ENCODE results near the gene EWSR1. TPM values are rescaled to one million over a fixed set of nuclear protein-coding genes. Genes with fewer than 3 reads are reported as not detected.

EWSR1 gene
- total and polyA plus RNA-seq, 2 donors, result 175 to 236 TPM

GRCh38 chr22:29298641-29299040, 30.6 kb downstream of the EWSR1 start:
- Histone ChIP-seq H3K36me3 (ENCODE audit: control insufficient read depth in 2 of 2, insufficient read depth in 2 of 2, low read length in 1 of 2) (peaks cover 72% of the 10 kb centered on the region in 2 donors), H3K9me3 (ENCODE audit: control insufficient read depth in 2 of 2, insufficient read depth in 1 of 2, low read length in 1 of 2) (no peaks in the 10 kb centered on the region), H3K27me3 (ENCODE audit: control insufficient read depth in 2 of 2, insufficient read depth in 1 of 2, low read length in 1 of 2) (no peaks in the 10 kb centered on the region), H3K27ac (ENCODE audit: low read depth in 1 of 2, low read length in 1 of 2) (no peak overlapping the region), H3K4me3 (ENCODE audit: low read length in 2 of 2) (no peak overlapping the region), H3K4me1 (ENCODE audit: control insufficient read depth in 2 of 2, insufficient read depth in 2 of 2, low read length in 2 of 2) (no peaks in the 10 kb centered on the region)
- WGBS, result 95% methylated on average over 8 of the region's 8 CpGs
- no peak for DNase-seq (ENCODE audit: low read depth in 6 of 9, low spot score in 9 of 9)

- H3K4me1 ChIP-seq (ENCODE audit: control insufficient read depth in 2 of 2, insufficient read depth in 2 of 2, low read length in 2 of 2), result no peaks in the 10 kb centered on the region
- WGBS, result 97% methylated on average over 19 of the region's 19 CpGs
- H3K9me3 ChIP-seq (ENCODE audit: control insufficient read depth in 2 of 2, insufficient read depth in 1 of 2, low read length in 1 of 2), result no peaks in the 10 kb centered on the region
- DNase-seq (ENCODE audit: low read depth in 6 of 9, low spot score in 9 of 9), result no peak
- peaks cover 65 to 67% of the 10 kb centered on the region in 2 donors for H3K36me3 ChIP-seq (ENCODE audit: control insufficient read depth in 2 of 2, insufficient read depth in 2 of 2, low read length in 1 of 2)
- H3K27ac ChIP-seq (ENCODE audit: low read depth in 1 of 2, low read length in 1 of 2), result no peak overlapping the region
- H3K4me3 ChIP-seq (ENCODE audit: low read length in 2 of 2), result no peak overlapping the region
- H3K27me3 ChIP-seq (ENCODE audit: control insufficient read depth in 2 of 2, insufficient read depth in 1 of 2, low read length in 1 of 2), result peaks cover 0 to 4% of the 10 kb centered on the region in 2 donors
Observed at GRCh38 chr22:29299136-29299900, 31.2 kb downstream of the EWSR1 start.

GRCh38 chr22:29300467-29300806, 32.4 kb downstream of the EWSR1 start:
- no peak for DNase-seq (ENCODE audit: low read depth in 6 of 9, low spot score in 9 of 9)
- Histone ChIP-seq H3K27me3 (ENCODE audit: control insufficient read depth in 2 of 2, insufficient read depth in 1 of 2, low read length in 1 of 2) (peaks cover 0 to 14% of the 10 kb centered on the region in 2 donors), H3K9me3 (ENCODE audit: control insufficient read depth in 2 of 2, insufficient read depth in 1 of 2, low read length in 1 of 2) (no peaks in the 10 kb centered on the region), H3K4me3 (ENCODE audit: low read length in 2 of 2) (no peak overlapping the region), H3K4me1 (ENCODE audit: control insufficient read depth in 2 of 2, insufficient read depth in 2 of 2, low read length in 2 of 2) (no peaks in the 10 kb centered on the region), H3K36me3 (ENCODE audit: control insufficient read depth in 2 of 2, insufficient read depth in 2 of 2, low read length in 1 of 2) (peaks cover 54 to 59% of the 10 kb centered on the region in 2 donors), H3K27ac (ENCODE audit: low read depth in 1 of 2, low read length in 1 of 2) (no peak overlapping the region)
- 93% methylated on average over 4 of the region's 4 CpGs for WGBS

- Histone ChIP-seq H3K4me3 (ENCODE audit: low read length in 2 of 2) (no peak overlapping the region), H3K4me1 (ENCODE audit: control insufficient read depth in 2 of 2, insufficient read depth in 2 of 2, low read length in 2 of 2) (peaks cover 0 to 2% of the 10 kb centered on the region in 2 donors), H3K9me3 (ENCODE audit: control insufficient read depth in 2 of 2, insufficient read depth in 1 of 2, low read length in 1 of 2) (no peaks in the 10 kb centered on the region), H3K36me3 (ENCODE audit: control insufficient read depth in 2 of 2, insufficient read depth in 2 of 2, low read length in 1 of 2) (peaks cover 48 to 54% of the 10 kb centered on the region in 2 donors), H3K27me3 (ENCODE audit: control insufficient read depth in 2 of 2, insufficient read depth in 1 of 2, low read length in 1 of 2) (peaks cover 0 to 20% of the 10 kb centered on the region in 2 donors), H3K27ac (ENCODE audit: low read depth in 1 of 2, low read length in 1 of 2) (no peak overlapping the region)
- 95% methylated on average over 10 of the region's 10 CpGs for WGBS
- no peak for DNase-seq (ENCODE audit: low read depth in 6 of 9, low spot score in 9 of 9)
Observed at GRCh38 chr22:29300807-29301601, 32.9 kb downstream of the EWSR1 start.

- no peak overlapping the region for H3K27ac ChIP-seq (ENCODE audit: low read depth in 1 of 2, low read length in 1 of 2)
- peaks cover 40 to 46% of the 10 kb centered on the region in 2 donors for H3K36me3 ChIP-seq (ENCODE audit: control insufficient read depth in 2 of 2, insufficient read depth in 2 of 2, low read length in 1 of 2)
- no peak overlapping the region for H3K4me3 ChIP-seq (ENCODE audit: low read length in 2 of 2)
- 98% methylated on average over 17 of the region's 17 CpGs for WGBS
- peaks cover 0 to 6% of the 10 kb centered on the region in 2 donors for H3K9me3 ChIP-seq (ENCODE audit: control insufficient read depth in 2 of 2, insufficient read depth in 1 of 2, low read length in 1 of 2)
- H3K27me3 ChIP-seq (ENCODE audit: control insufficient read depth in 2 of 2, insufficient read depth in 1 of 2, low read length in 1 of 2), result peaks cover 7 to 28% of the 10 kb centered on the region in 2 donors
- H3K4me1 ChIP-seq (ENCODE audit: control insufficient read depth in 2 of 2, insufficient read depth in 2 of 2, low read length in 2 of 2), result peaks cover 0 to 9% of the 10 kb centered on the region in 2 donors
- no peak for DNase-seq (ENCODE audit: low read depth in 6 of 9, low spot score in 9 of 9)
Observed at GRCh38 chr22:29301716-29302401, 33.8 kb downstream of the EWSR1 start.

- no peak for DNase-seq (ENCODE audit: low read depth in 6 of 9, low spot score in 9 of 9)
- H3K4me1 ChIP-seq (ENCODE audit: control insufficient read depth in 2 of 2, insufficient read depth in 2 of 2, low read length in 2 of 2), result peaks cover 0 to 9% of the 10 kb centered on the region in 2 donors
- H3K27ac ChIP-seq (ENCODE audit: low read depth in 1 of 2, low read length in 1 of 2), result no peak overlapping the region
- H3K9me3 ChIP-seq (ENCODE audit: control insufficient read depth in 2 of 2, insufficient read depth in 1 of 2, low read length in 1 of 2), result peaks cover 0 to 6% of the 10 kb centered on the region in 2 donors
- H3K27me3 ChIP-seq (ENCODE audit: control insufficient read depth in 2 of 2, insufficient read depth in 1 of 2, low read length in 1 of 2), result peaks cover 12 to 33% of the 10 kb centered on the region in 2 donors
- 94% methylated on average over 2 of the region's 2 CpGs for WGBS
- peaks cover 35 to 41% of the 10 kb centered on the region in 2 donors for H3K36me3 ChIP-seq (ENCODE audit: control insufficient read depth in 2 of 2, insufficient read depth in 2 of 2, low read length in 1 of 2)
- H3K4me3 ChIP-seq (ENCODE audit: low read length in 2 of 2), result no peak overlapping the region
Observed at GRCh38 chr22:29302402-29302680, 34.3 kb downstream of the EWSR1 start.

GRCh38 chr22:29302681-29303465, 34.8 kb downstream of the EWSR1 start:
- H3K36me3 ChIP-seq (ENCODE audit: control insufficient read depth in 2 of 2, insufficient read depth in 2 of 2, low read length in 1 of 2), result peaks cover 30 to 35% of the 10 kb centered on the region in 2 donors
- peaks cover 0 to 9% of the 10 kb centered on the region in 2 donors for H3K4me1 ChIP-seq (ENCODE audit: control insufficient read depth in 2 of 2, insufficient read depth in 2 of 2, low read length in 2 of 2)
- no peak overlapping the region for H3K27ac ChIP-seq (ENCODE audit: low read depth in 1 of 2, low read length in 1 of 2)
- H3K9me3 ChIP-seq (ENCODE audit: control insufficient read depth in 2 of 2, insufficient read depth in 1 of 2, low read length in 1 of 2), result peaks cover 0 to 6% of the 10 kb centered on the region in 2 donors
- H3K4me3 ChIP-seq (ENCODE audit: low read length in 2 of 2), result no peak overlapping the region
- no peak for DNase-seq (ENCODE audit: low read depth in 6 of 9, low spot score in 9 of 9)
- peaks cover 18 to 39% of the 10 kb centered on the region in 2 donors for H3K27me3 ChIP-seq (ENCODE audit: control insufficient read depth in 2 of 2, insufficient read depth in 1 of 2, low read length in 1 of 2)
- WGBS, result 83% methylated on average over 13 of the region's 13 CpGs

GRCh38 chr22:29305836-29306174, 37.7 kb downstream of the EWSR1 start:
- WGBS, result 62% methylated on average over 7 of the region's 7 CpGs
- DNase-seq (ENCODE audit: low read depth in 6 of 9, low spot score in 9 of 9), result no peak
- H3K36me3 ChIP-seq (ENCODE audit: control insufficient read depth in 2 of 2, insufficient read depth in 2 of 2, low read length in 1 of 2), result peaks cover 7% of the 10 kb centered on the region in 2 donors
- H3K27ac ChIP-seq (ENCODE audit: low read depth in 1 of 2, low read length in 1 of 2), result no peak overlapping the region
- peaks cover 26 to 65% of the 10 kb centered on the region in 2 donors for H3K27me3 ChIP-seq (ENCODE audit: control insufficient read depth in 2 of 2, insufficient read depth in 1 of 2, low read length in 1 of 2)
- H3K4me1 ChIP-seq (ENCODE audit: control insufficient read depth in 2 of 2, insufficient read depth in 2 of 2, low read length in 2 of 2), result peaks cover 0 to 15% of the 10 kb centered on the region in 2 donors
- H3K9me3 ChIP-seq (ENCODE audit: control insufficient read depth in 2 of 2, insufficient read depth in 1 of 2, low read length in 1 of 2), result peaks cover 0 to 6% of the 10 kb centered on the region in 2 donors
- H3K4me3 ChIP-seq (ENCODE audit: low read length in 2 of 2), result no peak overlapping the region

Data from thymus (tissue), 11 donors.